Measurements from ENCODE around the gene FRMD4A.

Gene FRMD4A

GRCh38 chr10:14330388-14331061 lies at the start of gene FRMD4A:
Gene FRMD4A, minus strand, starts transcription at chr10:14330924.
- no peak for TF ChIP-seq CTCF (IDR thresholded peaks at IDR 0.05; ENCODE audit: insufficient read depth, missing control alignments)
- no peak for DNase-seq (ENCODE audit: insufficient read length, low spot score)
- no peak for FAIRE-seq

GRCh38 chr10:14379556-14380280 lies 49.0 kb upstream of the FRMD4A start:
- no peak for DNase-seq (ENCODE audit: insufficient read length, low spot score)
- FAIRE-seq, result no peak
- no peak for TF ChIP-seq CTCF (IDR thresholded peaks at IDR 0.05; ENCODE audit: insufficient read depth, missing control alignments)

- DNase-seq (ENCODE audit: insufficient read length, low spot score) (no peak), FAIRE-seq (no peak)
- no peak for TF ChIP-seq CTCF (IDR thresholded peaks at IDR 0.05; ENCODE audit: insufficient read depth, missing control alignments)
These were observed 47.8 kb upstream of the FRMD4A start for GRCh38 chr10:14378387-14378960.

- FAIRE-seq, result no peak
- no peak for TF ChIP-seq CTCF (IDR thresholded peaks at IDR 0.05; ENCODE audit: insufficient read depth, missing control alignments)
- DNase-seq (ENCODE audit: insufficient read length, low spot score), result no peak
These were observed 47.0 kb upstream of the FRMD4A start for GRCh38 chr10:14377591-14378175.

- no peak for FAIRE-seq
- no peak for DNase-seq (ENCODE audit: insufficient read length, low spot score)
- no peak for TF ChIP-seq CTCF (IDR thresholded peaks at IDR 0.05; ENCODE audit: insufficient read depth, missing control alignments)
These were observed 44.2 kb upstream of the FRMD4A start for GRCh38 chr10:14374745-14375445.

- TF ChIP-seq CTCF (IDR thresholded peaks at IDR 0.05; ENCODE audit: insufficient read depth, missing control alignments), result no peak
- DNase-seq (ENCODE audit: insufficient read length, low spot score) (no peak), FAIRE-seq (no peak)
These were observed 41.9 kb upstream of the FRMD4A start for GRCh38 chr10:14372606-14373005.

Measured in D721Med (cell line).